GM19043 (cell line): ENCODE measurements around the gene POLR3GL.
"Not testable (repeated sequence)": the region's sequence is repeated elsewhere in the genome, so short reads cannot be mapped to it uniquely, and the experiment has no call there.

ENCODE experiments used
- ATAC-seq: cut with Tn5 transposase; IDR thresholded peaks from one replicate; pipeline ENCODE4 v1.9.1; 2021; ENCODE audit warnings: low read depth; ENCODE audit not compliant: unreplicated experiment

POLR3GL gene

DNA sequence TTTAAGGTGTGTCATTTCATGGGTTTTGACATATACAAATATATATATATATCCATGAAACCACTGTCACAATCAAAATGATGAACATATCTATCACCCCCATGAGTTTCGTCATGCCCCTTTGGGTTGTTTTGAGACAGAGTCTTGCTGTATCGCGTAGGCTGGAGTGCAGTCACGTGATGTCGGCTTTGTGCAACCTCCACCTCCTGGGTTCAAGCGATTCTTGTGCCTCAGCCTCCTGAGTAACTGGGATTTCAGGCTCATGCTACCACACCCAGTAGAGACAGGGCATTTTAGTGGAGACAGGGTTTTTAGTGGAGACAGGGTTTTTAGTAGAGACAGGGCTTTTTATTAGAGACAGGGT is 49.1 kb downstream of the POLR3GL start:
- ATAC-seq = no peak

DNA sequence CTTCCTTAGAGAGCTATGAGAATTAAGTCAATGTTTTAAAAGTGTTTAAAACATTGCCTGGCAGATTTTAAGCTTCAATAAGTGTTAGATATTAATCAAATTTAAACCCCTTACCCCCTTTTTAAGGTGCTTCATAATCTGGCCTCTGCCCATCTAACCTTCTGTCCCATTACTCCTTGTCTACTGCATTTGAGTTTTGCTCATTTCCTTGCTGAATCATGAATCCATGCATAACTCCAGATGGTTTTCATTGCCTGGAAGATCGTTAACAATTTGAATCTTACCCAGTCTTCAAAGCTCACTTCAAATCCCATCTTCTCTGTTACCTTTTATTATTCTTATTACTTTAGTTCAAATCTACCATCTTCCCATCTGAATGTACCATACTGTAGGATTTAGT is 52.4 kb downstream of the POLR3GL start:
- no peak for ATAC-seq

GRCh38 chr1:146019231-146020057 is 55.0 kb downstream of the POLR3GL start:
- no peak for ATAC-seq

DNA sequence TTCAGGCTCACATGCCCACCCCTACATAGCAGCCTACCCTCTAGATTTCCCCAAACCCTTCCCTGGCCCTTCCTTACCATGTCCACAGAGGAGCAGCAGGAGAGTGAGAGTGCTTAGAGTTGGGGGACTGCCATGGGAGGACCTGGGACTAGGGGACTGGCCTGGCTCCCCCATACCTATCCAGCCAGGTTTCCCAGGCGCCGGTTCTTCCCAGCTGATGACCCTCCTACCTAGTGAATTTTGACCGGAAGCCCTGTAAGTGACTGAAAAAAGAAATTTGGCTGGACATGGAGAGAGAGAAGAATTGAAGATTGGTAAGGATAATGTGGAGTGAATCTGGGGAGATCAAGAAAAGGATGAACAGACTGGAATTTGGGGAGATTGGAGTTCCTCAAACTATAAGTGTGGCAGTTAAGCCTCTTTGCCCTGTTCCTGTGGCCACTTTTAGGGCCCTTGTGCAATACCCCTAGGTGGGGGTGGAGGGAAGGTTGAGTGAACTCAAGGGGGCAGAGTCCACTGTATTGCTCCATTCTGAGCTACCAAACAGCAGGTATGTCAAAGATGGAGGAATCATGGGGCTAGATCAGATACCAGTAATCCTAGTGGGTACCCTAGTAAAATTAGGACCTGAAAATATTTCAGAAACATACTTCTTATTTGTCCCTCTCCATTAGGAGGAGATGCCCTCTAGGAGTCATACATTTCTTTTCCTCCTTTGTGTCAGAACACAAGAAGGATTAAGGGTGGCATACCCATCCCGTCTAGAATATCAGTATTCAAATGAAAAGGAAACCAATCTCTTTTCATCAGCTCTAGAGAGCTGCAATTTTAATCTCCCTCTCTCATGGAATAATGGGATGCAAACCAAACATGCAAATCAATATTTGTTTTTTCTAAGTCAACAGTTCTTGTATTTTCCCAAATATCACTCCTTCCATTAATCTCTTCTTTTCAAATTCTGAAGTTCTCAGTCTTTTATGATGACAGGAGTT is 55.9 kb downstream of the POLR3GL start:
- ATAC-seq = no peak

GRCh38 chr1:146021050-146021445 is 56.6 kb downstream of the POLR3GL start:
- no peak for ATAC-seq

- no peak for ATAC-seq
Observed at GRCh38 chr1:146021622-146022402, 57.3 kb downstream of the POLR3GL start, which contains the start of gene HJV. HJV (minus strand) TSS chr1:146021735; CDS start chr1:146020231, 1,504 bp downstream.

DNA sequence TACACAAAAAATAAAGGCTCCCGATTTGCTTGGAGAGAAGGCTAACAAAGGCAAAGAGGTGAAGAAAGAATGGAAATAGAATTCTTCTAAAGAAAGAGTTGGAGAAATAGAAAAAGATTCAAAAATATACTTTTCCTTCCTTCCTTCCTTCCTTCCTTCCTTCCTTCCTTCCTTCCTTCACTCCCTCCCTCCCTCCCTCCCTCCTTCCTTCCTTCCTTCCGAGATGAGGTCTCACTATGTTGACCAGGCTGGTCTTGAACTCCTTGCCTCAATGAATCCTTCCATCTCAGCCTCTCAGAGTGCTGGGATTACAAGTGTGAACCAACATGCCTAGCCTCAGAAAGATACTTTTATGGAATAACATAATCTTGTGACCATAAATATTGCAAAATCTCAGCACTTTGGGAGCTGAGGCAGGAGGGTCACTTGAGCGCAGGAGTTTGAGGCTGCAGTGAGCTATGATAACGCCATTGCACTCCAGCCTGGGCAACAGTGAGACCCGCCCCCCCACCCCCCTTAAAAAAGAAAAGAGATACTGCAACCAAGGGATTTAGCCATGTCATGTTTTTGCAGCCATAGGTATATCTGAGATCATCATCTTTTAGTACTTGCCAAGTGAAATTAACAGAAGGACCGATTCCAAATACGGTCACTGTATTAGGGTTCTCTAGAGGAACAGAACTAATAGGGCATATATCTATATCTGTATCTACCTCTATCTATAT is 58.1 kb downstream of the POLR3GL start:
- ATAC-seq = no peak

GRCh38 chr1:146025787-146026495 is 61.5 kb downstream of the POLR3GL start:
- ATAC-seq = not testable (repeated sequence)

- not testable (repeated sequence) for ATAC-seq
Observed at GRCh38 chr1:146026650-146027049, 62.2 kb downstream of the POLR3GL start.
